ENCODE data around the gene ARRDC3. TPM values are rescaled to one million over a fixed set of nuclear protein-coding genes. Genes with fewer than 3 reads are reported as not detected.
"Not testable (repeated sequence)": the region's sequence is repeated elsewhere in the genome, so short reads cannot be mapped to it uniquely, and the experiment has no call there.

Gene ARRDC3
- total RNA-seq, 1 experiment from 2014 or later = 46.3 TPM

GRCh38 chr5:91361055-91361701 is 21.9 kb downstream of the ARRDC3 start:
- ChIA-PET CTCF (no interaction called here), POLR2A (ENCODE audit: low non-redundant PET) (no interaction called here)
- intact Hi-C loops (cut with micrococcal nuclease; ENCODE audit: unreplicated experiment) = no loop called here
- DNase-seq (ENCODE audit: low spot score) = no peak
- no peaks in the 10 kb centered on the region for H3K27me3 ChIP-seq (replicated peaks; ENCODE audit: insufficient read depth, low read depth, low read length, poor library complexity)
- no peaks in the 10 kb centered on the region for H3K36me3 ChIP-seq (ENCODE audit: insufficient read depth, low read length, poor library complexity, severe bottlenecking)
- H3K27ac ChIP-seq (ENCODE audit: low read depth, low read length, poor library complexity, severe bottlenecking) = no peak overlapping the region
- peaks cover 4% of the 10 kb centered on the region for H3K9me3 ChIP-seq (ENCODE audit: low read depth, low read length, poor library complexity, severe bottlenecking)
- H3K4me3 ChIP-seq (ENCODE audit: low read depth, low read length, poor library complexity, severe bottlenecking) = no peak overlapping the region
- H3K4me1 ChIP-seq (ENCODE audit: insufficient read depth, low read length, poor library complexity, severe bottlenecking) = peaks cover 3% of the 10 kb centered on the region
- BruUV-seq (replicated peaks) = no TSS peak
- no peak for TF ChIP-seq EZH2 (IDR thresholded peaks at IDR 0.05; ENCODE audit: borderline replicate concordance, low read depth, low read length, poor library complexity, severe bottlenecking)

GRCh38 chr5:91359962-91360609 is 23.0 kb downstream of the ARRDC3 start:
- no peak for DNase-seq (ENCODE audit: low spot score)
- no TSS peak for BruUV-seq (replicated peaks)
- intact Hi-C loops (cut with micrococcal nuclease; ENCODE audit: unreplicated experiment) = no loop called here
- Histone ChIP-seq H3K4me3 (ENCODE audit: low read depth, low read length, poor library complexity, severe bottlenecking) (no peak overlapping the region), H3K27ac (ENCODE audit: low read depth, low read length, poor library complexity, severe bottlenecking) (no peak overlapping the region), H3K27me3 (replicated peaks; ENCODE audit: insufficient read depth, low read depth, low read length, poor library complexity) (no peaks in the 10 kb centered on the region), H3K4me1 (ENCODE audit: insufficient read depth, low read length, poor library complexity, severe bottlenecking) (peaks cover 3% of the 10 kb centered on the region), H3K36me3 (ENCODE audit: insufficient read depth, low read length, poor library complexity, severe bottlenecking) (no peaks in the 10 kb centered on the region), H3K9me3 (ENCODE audit: low read depth, low read length, poor library complexity, severe bottlenecking) (peaks cover 4% of the 10 kb centered on the region)
- POLR2A ChIA-PET (ENCODE audit: low non-redundant PET) = no interaction called here
- CTCF ChIA-PET = no interaction called here
- no peak for TF ChIP-seq EZH2 (IDR thresholded peaks at IDR 0.05; ENCODE audit: borderline replicate concordance, low read depth, low read length, poor library complexity, severe bottlenecking)

- TF ChIP-seq EZH2 (IDR thresholded peaks at IDR 0.05; ENCODE audit: borderline replicate concordance, low read depth, low read length, poor library complexity, severe bottlenecking) (no peak), CTCF (conservative IDR thresholded peaks at IDR 0.05; ENCODE audit: low read depth, low read length) (no peak)
- no peaks in the 10 kb centered on the region for H3K36me3 ChIP-seq (ENCODE audit: insufficient read depth, low read length, poor library complexity, severe bottlenecking)
- DNase-seq (ENCODE audit: low spot score) = no peak
- BruUV-seq (replicated peaks) = no TSS peak
- peaks cover 4% of the 10 kb centered on the region for H3K9me3 ChIP-seq (ENCODE audit: low read depth, low read length, poor library complexity, severe bottlenecking)
- intact Hi-C loops (cut with micrococcal nuclease; ENCODE audit: unreplicated experiment) = no loop called here
- H3K4me1 ChIP-seq (ENCODE audit: insufficient read depth, low read length, poor library complexity, severe bottlenecking) = peaks cover 3% of the 10 kb centered on the region
- no peak overlapping the region for H3K4me3 ChIP-seq (ENCODE audit: low read depth, low read length, poor library complexity, severe bottlenecking)
- no peak overlapping the region for H3K27ac ChIP-seq (ENCODE audit: low read depth, low read length, poor library complexity, severe bottlenecking)
- POLR2A ChIA-PET (ENCODE audit: low non-redundant PET) = interaction anchor here (0.6 kb wide), 1 partner anchor 58 kb away, joined by 6 read pairs; no protein-coding TSS in a partner anchor
- no peaks in the 10 kb centered on the region for H3K27me3 ChIP-seq (replicated peaks; ENCODE audit: insufficient read depth, low read depth, low read length, poor library complexity)
- CTCF ChIA-PET = no interaction called here
Measured at GRCh38 chr5:91357806-91358205, 25.3 kb downstream of the ARRDC3 start.

- H3K36me3 ChIP-seq (ENCODE audit: insufficient read depth, low read length, poor library complexity, severe bottlenecking) = no peaks in the 10 kb centered on the region
- H3K9me3 ChIP-seq (ENCODE audit: low read depth, low read length, poor library complexity, severe bottlenecking) = peaks cover 4% of the 10 kb centered on the region
- intact Hi-C loops (cut with micrococcal nuclease; ENCODE audit: unreplicated experiment) = no loop called here
- CTCF ChIA-PET = no interaction called here
- H3K4me1 ChIP-seq (ENCODE audit: insufficient read depth, low read length, poor library complexity, severe bottlenecking) = peaks cover 3% of the 10 kb centered on the region
- no peak overlapping the region for H3K4me3 ChIP-seq (ENCODE audit: low read depth, low read length, poor library complexity, severe bottlenecking)
- no peaks in the 10 kb centered on the region for H3K27me3 ChIP-seq (replicated peaks; ENCODE audit: insufficient read depth, low read depth, low read length, poor library complexity)
- DNase-seq (ENCODE audit: low spot score) = no peak
- no TSS peak for BruUV-seq (replicated peaks)
- TF ChIP-seq CTCF (conservative IDR thresholded peaks at IDR 0.05; ENCODE audit: low read depth, low read length) = no peak
- no peak for TF ChIP-seq EZH2 (IDR thresholded peaks at IDR 0.05; ENCODE audit: borderline replicate concordance, low read depth, low read length, poor library complexity, severe bottlenecking)
- H3K27ac ChIP-seq (ENCODE audit: low read depth, low read length, poor library complexity, severe bottlenecking) = no peak overlapping the region
- POLR2A ChIA-PET (ENCODE audit: low non-redundant PET) = no interaction called here
Measured at GRCh38 chr5:91357012-91357634, 26.0 kb downstream of the ARRDC3 start.

- H3K36me3 ChIP-seq (ENCODE audit: insufficient read depth, low read length, poor library complexity, severe bottlenecking); BruUV-seq (replicated peaks); intact Hi-C loops (cut with micrococcal nuclease; ENCODE audit: unreplicated experiment); CTCF ChIA-PET; H3K4me3 ChIP-seq (ENCODE audit: low read depth, low read length, poor library complexity, severe bottlenecking); H3K4me1 ChIP-seq (ENCODE audit: insufficient read depth, low read length, poor library complexity, severe bottlenecking); POLR2A ChIA-PET (ENCODE audit: low non-redundant PET); H3K27me3 ChIP-seq (replicated peaks; ENCODE audit: insufficient read depth, low read depth, low read length, poor library complexity); DNase-seq (ENCODE audit: low spot score); H3K9me3 ChIP-seq (ENCODE audit: low read depth, low read length, poor library complexity, severe bottlenecking); H3K27ac ChIP-seq (ENCODE audit: low read depth, low read length, poor library complexity, severe bottlenecking): not testable (repeated sequence)
Measured at GRCh38 chr5:91354867-91355266, 28.2 kb downstream of the ARRDC3 start.
